ENCODE results near the gene PLCH2.
A peak's percentile ranks its signal among the peaks of the same experiment; 100 is the strongest.

The PLCH2 gene

DNA sequence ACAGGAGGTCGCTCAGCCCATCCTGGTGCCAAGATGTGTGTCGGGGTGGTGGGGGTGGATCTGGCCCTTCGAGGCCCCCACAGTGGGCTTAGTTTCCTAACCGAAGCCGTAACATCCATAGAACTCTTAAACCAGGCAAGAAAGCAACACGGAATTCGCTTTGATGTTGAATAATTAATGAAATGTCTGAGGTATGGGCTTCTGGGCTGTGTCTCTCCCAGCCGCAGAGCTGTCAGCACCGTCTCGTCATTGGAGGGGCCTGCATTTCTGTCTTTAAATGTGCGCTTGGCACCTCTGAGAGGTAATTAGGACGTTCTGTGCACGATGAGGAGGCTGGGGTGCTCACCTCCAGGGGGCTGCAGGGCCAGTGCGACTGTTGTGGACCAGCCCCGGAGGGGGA is 13.3 kb upstream of the PLCH2 start:
- DNase-seq (ENCODE audit: low spot score), result no peak

DNA sequence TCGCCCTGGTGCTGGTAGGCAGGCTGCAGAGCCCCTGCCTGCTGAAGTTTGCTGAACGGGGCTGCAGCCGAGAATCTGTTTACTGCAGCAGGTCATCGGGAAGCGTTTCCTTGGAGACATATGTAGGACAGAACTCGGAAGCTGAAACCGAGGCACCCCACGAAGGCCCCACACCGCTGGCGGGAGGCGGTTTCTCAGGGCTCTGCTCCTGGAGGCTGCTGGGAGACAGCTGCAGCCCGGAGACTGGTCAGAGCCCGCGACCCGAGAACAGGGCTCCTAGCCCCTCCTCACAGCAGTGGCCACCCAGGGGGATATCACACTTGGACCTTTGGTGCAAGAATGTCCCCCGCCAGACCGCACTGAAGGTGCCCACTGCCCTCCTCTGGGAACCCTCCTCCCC is 12.7 kb upstream of the PLCH2 start:
- no peak for DNase-seq (ENCODE audit: low spot score)

DNA sequence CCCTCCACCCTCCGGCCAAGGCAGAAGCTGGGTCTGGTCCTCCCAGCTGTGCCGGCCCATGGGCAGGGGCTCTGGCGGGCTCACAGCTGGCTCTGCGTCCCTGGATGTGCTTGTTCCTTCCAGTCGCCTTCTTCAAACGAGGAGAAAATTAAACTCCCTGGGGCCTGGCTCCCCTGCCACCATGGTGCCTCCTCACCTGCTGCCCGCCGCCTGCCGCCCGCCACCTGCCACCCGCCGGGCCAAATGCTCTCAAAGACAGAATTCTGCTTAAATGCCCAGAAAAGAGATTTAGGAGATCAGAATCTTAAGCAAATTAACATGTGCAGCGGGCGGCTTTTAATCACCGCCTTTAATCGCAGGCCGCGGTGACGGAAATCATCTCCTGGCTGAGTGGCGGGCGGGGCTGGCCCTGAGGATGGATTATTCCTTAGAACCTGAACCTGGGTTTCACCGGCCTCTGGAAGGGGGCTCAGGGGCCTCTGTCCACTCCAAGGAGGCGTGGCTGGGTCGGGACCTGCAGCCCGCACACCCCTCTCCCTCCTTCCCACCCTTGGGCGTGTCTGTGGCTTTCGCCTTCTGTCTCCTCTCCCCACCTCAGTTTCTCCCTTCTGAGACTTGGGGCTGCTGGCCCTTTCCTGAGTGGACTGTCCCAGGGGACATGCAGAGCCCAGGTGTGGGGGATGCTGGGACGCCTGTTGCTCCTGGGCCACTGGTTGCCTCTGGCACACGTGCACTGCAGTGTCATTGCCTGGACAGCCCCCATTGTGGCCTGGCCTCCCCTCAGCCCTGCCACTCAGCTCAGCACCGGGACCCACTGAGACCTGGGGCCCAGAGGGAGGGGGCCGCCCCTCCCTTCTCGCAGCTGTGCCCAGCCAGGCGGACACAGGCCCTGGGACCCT is 10.5 kb upstream of the PLCH2 start:
- no peak for DNase-seq (ENCODE audit: low spot score)

DNA sequence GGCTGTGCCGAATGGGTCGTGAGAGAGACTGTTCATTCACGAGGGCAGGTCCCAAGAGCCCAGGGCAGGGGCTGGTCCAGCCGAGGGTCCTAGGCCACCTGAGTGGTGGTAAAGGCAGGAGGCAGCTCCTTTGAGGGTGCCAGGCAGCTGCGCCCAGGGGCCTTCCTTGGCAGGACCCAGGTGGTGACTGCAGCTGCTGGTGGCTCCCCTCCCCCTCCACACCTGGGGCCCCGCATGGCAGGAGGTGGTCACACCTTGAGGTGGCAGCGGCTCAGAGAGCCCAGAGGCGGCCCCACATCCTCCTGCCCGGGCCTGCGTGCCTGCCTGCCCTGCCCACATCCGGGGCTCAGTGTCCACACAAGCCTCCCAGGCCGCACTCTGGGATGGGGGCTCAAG is 9.8 kb upstream of the PLCH2 start:
- no peak for DNase-seq (ENCODE audit: low spot score)

DNA sequence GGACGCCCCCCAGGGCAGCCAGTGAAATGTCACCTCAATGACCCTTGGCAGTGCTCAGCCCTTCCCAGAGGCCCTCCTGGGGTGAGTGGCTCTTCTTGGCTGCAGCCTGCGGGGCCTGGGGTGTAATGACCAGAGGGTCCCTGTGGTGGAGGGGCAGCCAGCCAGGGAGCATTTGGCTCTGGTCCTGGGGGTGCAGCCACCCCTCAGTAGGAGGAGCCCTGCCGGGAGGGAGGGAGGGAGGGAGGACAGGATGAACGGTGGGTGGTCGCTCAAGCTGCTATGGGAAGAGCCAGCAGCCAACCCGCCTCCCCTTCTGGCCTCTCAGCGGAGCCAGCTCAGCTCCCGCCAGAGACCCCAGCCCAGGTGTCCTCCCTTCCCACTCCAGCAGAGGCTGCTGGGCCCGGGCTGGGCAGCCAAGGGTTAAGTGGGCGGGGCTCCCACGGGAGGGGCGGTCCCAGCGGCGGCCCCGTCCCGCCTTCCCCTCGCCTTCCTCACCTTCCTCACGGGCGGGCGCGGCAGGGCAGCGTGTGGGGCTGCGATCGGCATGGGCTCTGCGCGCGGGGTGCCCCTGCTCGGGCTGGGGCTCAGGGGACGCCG is 9.0 kb upstream of the PLCH2 start:
- DNase-seq (ENCODE audit: low spot score), result no peak

DNA sequence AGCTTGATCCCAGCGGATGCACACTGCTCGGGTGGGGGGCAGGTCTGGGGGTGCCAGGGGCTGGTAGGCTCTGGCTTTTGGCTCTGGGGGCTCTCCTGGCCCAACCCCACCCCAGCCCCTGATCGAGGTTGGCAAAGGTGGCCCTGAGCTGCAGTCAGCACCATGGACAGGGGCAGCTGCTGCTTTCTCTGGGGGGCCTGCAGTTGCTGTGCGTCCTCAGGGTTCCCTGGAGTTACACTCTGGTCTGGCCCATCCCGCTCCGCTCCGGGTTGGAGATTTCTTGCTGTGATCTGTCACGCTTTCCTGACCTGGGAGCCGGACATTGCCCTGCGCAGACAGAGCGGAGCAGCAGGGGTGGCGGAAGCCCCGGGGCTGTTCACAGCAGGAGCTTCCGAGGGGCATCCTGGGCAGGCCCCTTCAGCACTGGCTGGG is 8.0 kb upstream of the PLCH2 start:
- DNase-seq (ENCODE audit: low spot score), result peak; percentile 76

DNA sequence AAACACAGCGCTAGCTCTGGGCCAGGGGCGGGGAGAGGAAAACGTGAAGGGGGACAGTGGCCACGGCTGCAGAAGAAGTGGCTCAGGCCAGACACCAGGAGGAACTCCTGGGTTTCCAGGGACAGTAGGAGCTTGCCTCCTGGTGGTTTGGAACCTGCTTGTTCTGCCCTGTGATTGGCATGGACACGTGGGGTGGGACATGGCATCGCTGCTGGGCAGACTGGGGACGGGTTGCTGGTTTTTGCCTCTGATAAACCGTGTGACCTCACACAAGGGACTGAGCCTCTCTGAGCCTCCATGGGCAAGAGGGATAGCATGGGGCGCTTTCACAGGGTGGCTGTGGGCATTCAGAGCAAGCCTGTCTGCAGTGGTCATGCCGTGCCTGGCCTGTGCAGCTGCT is 7.5 kb upstream of the PLCH2 start:
- no peak for DNase-seq (ENCODE audit: low spot score)

DNA sequence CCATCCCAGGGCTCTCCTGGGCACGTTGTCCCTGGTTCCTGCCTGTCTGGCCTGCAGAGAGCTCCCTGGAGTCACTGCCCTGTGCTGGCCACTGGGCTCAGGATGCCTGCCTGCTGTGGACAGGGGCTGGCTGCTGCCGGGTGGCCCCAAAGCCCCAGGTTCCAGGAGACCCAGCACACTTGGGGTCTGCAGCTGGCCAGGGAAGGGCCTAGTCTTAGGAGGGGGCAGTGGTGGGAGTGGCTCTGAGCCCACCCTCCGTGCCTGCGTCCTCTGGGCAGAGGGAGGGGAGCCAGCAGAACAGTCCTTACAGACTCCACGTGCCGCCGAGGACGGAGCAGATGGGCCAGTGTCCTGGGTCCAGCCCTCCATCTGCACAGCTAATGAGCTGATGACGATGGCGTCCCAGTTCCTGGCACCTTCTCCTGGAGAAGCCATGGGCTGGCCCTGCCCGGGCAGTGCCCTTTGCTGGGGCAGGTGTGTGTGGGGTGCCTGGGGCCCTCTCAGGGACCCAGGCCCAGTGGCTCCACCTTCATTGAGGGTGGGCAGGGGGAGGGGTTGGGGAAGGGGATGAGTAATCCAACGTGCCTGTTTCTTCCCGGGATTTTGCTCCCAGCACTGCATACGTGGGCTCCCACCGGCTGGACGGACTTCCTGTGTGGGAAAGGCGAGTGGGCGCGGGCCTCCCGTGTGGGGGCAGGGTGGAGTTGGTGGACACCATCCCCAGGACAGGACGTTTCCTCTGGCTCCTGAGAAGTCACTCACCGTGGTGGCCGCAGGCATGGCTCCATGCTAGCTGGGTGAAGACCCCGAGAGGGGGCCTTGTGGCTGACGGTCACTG is 6.8 kb upstream of the PLCH2 start:
- DNase-seq (ENCODE audit: low spot score), result no peak

DNA sequence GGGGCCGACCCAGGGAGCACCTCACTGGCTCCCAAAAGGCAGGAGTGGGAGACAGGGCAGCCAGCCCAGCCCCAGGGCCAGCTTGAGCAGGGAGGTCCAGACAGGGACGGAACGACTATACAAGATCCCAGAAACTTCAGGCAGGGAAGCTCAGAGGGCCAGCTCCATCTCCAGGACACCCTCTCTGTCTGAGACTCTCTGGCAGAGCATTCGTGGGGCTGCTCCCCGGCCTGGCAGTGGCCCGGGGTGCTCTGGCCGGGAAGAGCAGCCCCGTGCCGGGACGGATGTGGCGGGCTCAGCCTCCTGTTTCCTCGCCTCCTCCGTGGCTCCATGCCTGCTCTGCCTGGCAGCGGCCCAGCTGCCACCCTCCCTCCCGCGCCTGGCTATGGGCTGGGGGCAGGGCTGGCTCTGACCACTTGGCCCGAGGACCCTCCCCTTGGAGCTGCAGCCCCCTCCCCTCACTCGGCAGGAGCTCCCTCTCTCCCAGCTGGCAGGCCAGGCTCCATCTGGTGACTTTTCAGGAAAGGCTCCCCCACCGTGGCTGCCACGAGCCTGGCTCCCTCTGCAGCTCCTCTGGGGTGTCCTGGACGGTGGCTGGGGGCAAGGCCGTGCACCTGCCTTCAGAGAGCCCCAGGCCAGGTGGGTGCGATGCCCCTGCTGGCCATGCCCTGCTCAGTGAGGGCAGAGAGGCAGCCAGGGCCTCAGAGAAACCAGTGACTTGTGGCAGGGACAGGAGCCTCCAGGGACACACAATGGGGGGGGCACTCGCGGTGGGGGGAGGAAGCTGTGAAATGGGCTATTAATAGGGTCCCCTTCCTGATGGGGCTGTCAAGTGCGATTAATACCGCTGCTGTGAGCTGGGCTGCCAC is 5.6 kb upstream of the PLCH2 start:
- DNase-seq (ENCODE audit: low spot score), result no peak

DNA sequence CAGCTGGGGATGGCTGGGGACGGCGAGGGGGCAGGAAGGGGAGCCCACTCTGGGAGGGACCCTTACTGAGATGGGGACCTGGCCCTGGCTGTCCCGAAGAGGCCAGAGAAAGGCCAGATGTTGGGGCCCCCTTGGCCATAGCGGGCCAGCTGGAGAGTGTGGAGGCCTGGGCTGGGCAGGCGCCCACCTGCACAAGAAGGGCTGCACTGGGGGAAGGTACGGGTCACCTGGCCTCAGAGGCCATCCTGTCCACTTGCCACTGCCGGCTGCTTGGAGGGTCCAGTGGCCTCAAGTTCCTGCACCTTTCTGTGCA is 5.0 kb upstream of the PLCH2 start:
- DNase-seq (ENCODE audit: low spot score), result no peak

DNA sequence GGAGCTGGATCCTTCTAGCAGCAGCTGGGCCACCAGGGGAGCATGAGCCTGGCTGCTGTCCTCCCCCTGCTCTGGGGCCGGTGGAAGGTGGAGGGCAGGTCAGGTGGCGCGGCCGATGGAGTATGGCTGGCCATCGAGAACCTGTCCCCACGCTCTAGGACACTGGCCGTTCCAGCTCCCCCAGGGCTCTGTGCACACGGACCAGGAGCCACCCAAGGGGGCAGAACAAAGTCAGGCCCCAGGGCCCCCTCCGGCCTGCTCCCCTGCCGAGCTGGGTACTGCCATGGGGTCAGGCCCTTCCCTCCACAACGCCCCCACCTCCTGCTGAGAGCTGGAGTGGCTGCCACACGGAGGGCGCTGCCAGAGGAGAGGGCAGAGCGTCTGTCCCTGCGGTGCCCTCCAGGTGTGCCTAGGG is 4.5 kb upstream of the PLCH2 start:
- no peak for DNase-seq (ENCODE audit: low spot score)

DNA sequence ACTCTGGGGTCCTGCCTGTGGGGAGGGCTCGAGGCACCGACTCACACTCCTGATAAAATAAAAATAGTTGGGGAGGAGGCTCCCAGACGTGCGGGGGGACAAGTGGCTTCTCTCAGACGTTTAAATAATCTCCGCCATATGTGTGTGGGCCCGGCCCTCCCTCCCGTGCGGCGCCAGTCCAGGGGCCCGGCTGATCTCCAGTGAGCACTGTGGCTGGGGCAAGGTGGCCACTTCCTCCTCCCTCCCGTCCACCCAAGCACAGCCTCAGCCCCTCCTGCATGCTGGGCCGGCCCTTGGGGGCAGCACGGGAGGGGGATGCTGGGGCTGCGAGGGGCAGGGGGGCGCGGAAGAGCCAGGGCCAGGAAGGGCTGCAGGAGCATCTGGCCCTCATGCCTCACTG is 4.0 kb upstream of the PLCH2 start:
- DNase-seq (ENCODE audit: low spot score), result no peak

DNA sequence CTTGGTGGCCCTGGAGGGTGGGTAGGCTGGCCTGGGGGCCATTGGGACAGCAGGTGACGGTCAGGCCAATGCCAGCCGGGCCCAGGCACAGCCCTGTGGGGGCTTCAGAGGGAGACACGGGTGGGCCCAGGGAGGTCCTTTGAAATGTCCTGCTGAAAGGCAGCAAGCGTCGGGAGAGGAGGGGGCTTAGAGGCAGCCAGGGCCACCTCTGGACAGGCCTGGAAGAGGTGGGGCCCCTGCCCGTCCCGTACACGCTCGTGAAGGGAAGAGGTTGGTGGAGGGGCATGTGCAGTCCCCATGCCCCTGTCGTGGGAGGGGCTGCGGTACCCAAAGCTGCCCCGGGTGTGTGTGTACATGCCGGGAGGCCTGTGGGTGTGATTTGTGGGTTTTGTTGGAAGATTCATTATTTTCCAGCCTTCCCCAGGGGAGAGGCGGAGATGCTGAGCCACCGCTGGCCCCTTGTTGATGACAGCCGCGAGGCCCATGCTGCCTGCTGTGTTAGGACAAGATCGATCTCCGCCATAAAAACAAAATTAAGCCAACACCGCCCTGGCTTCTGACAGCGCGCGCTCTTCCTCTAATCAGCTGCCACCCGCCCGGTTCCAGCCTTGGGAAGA is 3.4 kb upstream of the PLCH2 start:
- DNase-seq (ENCODE audit: low spot score), result no peak

DNA sequence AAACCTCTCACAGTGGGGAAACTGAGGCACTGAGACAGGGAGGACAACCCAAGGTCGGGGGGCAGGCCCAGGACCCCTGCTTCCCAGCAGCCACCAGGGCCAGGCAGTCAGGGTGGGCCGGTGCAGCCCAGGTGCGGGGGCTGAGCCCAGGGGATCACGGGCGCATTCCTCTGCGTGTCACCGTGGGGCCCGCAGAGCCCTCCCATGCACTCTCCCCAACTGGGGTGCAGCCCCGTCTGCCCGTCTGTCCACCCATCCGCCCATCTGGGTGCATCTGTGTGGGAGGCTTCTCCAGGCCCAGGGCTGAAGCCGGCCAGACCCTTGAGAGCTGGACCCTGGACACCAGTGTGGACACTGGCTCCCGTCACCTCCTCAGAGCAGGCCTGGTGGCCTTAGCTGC is 2.9 kb upstream of the PLCH2 start:
- no peak for DNase-seq (ENCODE audit: low spot score)

DNA sequence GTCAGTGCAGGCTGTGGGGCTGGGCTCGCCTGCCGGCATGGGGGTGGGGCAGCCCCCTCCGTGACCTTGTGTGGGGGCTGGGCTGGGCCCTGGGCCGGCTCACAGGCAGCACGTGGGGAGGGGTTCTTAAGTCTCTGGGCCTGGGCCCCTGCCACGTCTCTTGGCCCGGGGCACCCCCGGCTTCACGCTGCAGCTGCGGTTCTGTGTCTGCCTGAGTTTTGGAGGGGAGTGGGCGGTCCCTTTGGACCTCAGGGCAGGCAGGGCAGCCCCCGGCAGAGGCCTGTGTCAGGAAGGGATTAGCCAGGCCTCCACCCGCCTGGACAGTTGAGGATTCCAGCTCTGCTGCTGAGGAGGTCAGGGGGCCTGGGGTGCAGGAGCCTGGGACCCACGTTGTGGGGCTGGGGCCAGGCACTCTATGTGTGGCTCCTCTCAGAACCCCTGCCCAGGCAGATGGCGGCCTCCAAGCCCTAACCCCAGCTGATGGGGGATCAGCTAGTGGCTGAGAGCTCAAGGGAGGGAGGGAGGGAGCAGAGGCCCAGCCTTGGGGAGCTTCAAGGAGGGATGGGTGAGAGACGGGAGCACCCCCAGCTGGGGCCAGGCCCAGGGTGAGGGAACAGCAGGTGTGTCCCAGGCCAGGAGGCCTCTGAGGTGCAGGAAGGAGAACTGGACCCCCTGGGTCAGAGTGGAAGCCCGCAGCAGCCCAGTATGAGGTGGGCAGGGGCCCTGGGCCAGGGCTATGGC is 1.8 kb upstream of the PLCH2 start:
- no peak for DNase-seq (ENCODE audit: low spot score)

DNA sequence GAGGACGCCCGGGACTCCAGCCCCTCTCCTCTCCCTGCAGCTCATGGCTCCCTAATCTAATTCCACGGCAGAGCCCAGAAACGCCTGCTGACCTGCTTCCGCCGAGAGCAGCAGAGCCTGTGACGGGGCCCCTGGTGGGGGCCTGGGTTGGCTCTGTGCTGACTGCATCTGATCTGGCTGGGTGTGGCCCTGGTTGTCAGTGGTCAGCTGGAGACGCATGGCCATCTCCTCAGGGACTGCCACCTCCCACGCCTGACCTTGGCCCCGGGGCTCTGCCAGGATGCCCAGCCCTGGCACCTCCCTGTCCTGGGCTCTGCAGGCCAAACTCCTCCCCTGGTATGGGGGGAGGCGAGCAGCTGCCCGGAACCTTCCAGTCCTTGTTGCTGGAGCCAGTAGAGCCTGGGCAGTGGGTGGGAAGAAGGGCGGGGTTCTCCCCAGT is 1.1 kb upstream of the PLCH2 start:
- DNase-seq (ENCODE audit: low spot score), result no peak

DNA sequence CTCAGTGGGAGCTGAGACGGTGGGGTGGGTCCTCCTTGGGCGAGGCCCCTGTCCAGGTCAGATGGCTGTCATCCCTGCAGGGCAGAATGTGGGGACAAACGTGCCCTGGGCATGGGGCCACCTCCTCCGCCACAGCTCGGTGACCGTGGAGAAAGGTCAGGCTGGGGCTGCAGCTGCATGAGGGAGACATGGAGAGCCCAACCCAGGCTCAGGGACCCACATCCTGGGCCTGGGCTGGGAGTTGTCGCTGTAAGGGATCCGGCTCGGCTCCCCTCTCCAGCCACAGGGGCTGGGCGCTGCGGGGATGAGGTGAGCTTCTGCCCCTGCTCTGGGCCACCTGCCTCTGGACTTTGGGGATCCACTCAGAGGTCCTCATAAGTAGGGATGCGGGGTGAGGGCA is 518 bp upstream of the PLCH2 start:
- no peak for DNase-seq (ENCODE audit: low spot score)

DNA sequence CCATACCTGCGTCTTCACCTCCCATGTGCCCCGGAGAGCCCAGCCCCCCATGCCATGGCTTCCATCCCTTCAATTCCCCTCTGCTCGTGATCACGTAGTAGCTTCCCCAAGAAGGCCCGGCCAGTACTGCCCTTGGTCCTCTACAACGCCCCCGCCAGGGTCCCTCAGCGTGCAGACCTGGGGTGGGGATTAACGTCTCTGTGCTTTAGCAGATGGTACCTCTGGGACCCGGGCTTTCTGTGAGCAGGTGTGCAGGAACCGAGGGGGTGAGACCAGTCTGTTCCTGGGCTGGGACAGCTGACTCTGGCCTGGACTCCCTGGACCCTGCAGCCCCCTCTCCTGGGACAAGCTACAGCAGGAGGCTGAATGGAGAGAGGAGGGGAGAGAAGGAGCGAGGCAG is 1.2 kb downstream of the PLCH2 start:
- DNase-seq (ENCODE audit: low spot score), result no peak

DNA sequence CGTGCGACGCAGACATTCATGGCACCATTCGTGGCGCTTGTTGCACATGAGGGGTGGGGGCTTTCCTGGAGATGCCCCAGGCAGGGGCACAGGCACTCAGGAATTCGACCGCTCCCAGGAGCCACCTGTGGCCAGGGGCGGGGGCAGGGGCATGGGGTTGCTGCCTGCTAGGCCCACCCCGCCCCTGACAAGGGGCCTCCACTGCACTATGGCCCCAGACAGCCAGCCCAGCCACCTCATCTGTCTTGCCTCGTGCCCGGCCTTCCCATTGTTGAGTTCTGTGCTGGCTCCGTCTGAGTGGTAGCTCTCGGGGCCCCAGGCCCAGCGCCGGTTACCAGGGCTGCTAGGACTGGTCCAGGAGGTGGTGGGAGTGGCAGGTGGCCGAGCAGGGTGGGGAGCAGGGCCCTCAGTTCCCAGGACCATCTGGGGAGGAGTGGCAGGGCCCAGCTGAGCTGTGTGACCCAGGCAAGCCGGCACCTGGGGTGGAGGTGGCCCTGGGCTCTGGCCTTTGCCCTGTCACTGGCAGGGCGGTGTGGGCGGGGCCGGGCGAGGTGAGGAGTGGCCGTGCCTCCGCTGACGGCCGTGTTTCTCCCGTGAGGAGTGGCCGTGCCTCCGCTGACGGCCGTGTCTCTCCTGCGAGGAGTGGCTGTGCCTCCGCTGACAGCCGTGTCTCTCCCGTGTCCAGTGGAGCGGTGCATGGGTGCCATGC is 1.9 kb downstream of the PLCH2 start:
- DNase-seq (ENCODE audit: low spot score), result peak; percentile 53

DNA sequence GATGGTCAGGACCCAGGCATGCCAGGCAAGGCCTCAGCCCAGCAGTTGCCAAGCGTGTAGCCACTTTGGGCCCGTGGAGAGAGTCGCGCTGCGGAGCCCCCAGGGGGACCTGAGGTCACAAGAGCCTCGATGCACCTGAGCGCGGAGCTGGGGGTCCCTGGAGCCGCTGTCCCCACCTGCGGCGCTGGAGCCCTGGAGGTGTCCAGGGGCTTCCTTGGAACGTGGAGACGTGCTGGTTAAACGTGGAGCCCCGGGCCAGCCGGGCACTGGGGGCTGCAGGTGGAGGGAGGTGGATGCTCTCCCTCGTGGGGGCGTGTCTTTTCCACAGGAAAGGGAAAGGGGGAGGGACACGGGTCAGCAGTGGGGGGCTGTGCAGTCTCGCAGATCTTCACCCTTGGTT is 3.1 kb downstream of the PLCH2 start:
- DNase-seq (ENCODE audit: low spot score), result no peak

Data from HuH-7.5 (cell line).